SK-N-SH (cell line): ENCODE measurements around the gene TACO1. TPM values are rescaled to one million over a fixed set of nuclear protein-coding genes. Genes with fewer than 3 reads are reported as not detected.
A peak's percentile ranks its signal among the peaks of the same experiment; 100 is the strongest.

Experiments
- CTCF ChIA-PET: fragments of 300-600, 350-600 bp; formaldehyde crosslinking; extraction: SDS; loops from one replicate; lab custom pipeline; 2021; lab: Yijun Ruan, JAX
- POLR2A ChIA-PET: fragments of 350-600 bp; sonication (Branson Sonifier 250); formaldehyde crosslinking; extraction: SDS; loops from one replicate; lab custom pipeline; 2020; ENCODE audit warnings: antibody characterized with exemption, inconsistent platforms; lab: Yijun Ruan, JAX
- DNase-seq: peaks from one replicate; pipeline ENCODE4 v3.0.0; 2012
- H2AFZ ChIP-seq: fragments of 200-600 bp; sonication (generic); 2 replicates; pipeline ENCODE4 v1.8.1; 2016; ENCODE audit warnings: antibody characterized with exemption, mild to moderate bottlenecking, low read depth
- H3F3A ChIP-seq: fragments of 200-600 bp; sonication (generic); replicated peaks from 2 replicates; pipeline ENCODE3; 2016; ENCODE audit warnings: antibody characterized with exemption, mild to moderate bottlenecking; ENCODE audit not compliant: insufficient read depth
- H3K27ac ChIP-seq, 2 experiments: fragments of 200-500 bp in 1 of 2; fragments of 200-600 bp in 1 of 2; sonication (Bioruptor generic) in 1 of 2; sonication (generic), shearing (Covaris generic) in 1 of 2; 2 replicates each; pipeline versions ENCODE4 v1.5.1 to v1.6.1; 2014 to 2016; ENCODE audit warnings: low read depth in 2 of 2, inconsistent platforms in 1 of 2, low read length in 1 of 2, mild to moderate bottlenecking in 1 of 2, mixed read lengths in 1 of 2
- H3K27me3 ChIP-seq: fragments of 200-600 bp; sonication (generic), shearing (Covaris generic); 2 replicates; pipeline ENCODE4 v1.6.1; 2016; ENCODE audit warnings: mixed run types; ENCODE audit not compliant: insufficient read depth
- H3K36me3 ChIP-seq, 2 experiments: fragments of 200-500 bp in 1 of 2; fragments of 200-600 bp in 1 of 2; sonication (Bioruptor generic) in 1 of 2; sonication (generic) in 1 of 2; replicated peaks in 1 of 2; 2 replicates each; pipeline versions ENCODE3 to v1.5.1; 2014 to 2016; ENCODE audit warnings: low read length in 1 of 2, mild to moderate bottlenecking in 1 of 2; ENCODE audit not compliant: insufficient read depth in 2 of 2, control insufficient read depth in 1 of 2
- H3K4me1 ChIP-seq, 2 experiments: fragments of 200-500 bp in 1 of 2; fragments of 200-600 bp in 1 of 2; sonication (Bioruptor generic) in 1 of 2; sonication (generic), shearing (Covaris generic) in 1 of 2; 2 replicates each; pipeline versions ENCODE4 v1.5.1 to v1.6.1; 2014 to 2016; ENCODE audit warnings: low read depth in 1 of 2, low read length in 1 of 2, mixed run types in 1 of 2; ENCODE audit not compliant: insufficient read depth in 2 of 2, control insufficient read depth in 1 of 2
- H3K4me2 ChIP-seq: fragments of 200-600 bp; sonication (generic), shearing (Covaris generic); 2 replicates; pipeline ENCODE4 v1.6.1; 2017; ENCODE audit warnings: mixed run types
- H3K4me3 ChIP-seq, 2 experiments: fragments of 200-500 bp in 1 of 2; fragments of 200-600 bp in 1 of 2; sonication (Bioruptor generic) in 1 of 2; sonication (generic), shearing (Covaris generic) in 1 of 2; 2 replicates each; pipeline versions ENCODE4 v1.5.1 to v1.8.1; 2014 to 2016; ENCODE audit warnings: low read depth in 2 of 2, inconsistent platforms in 1 of 2, low read length in 1 of 2, mild to moderate bottlenecking in 1 of 2, mixed read lengths in 1 of 2, moderate library complexity in 1 of 2
- H3K79me2 ChIP-seq: fragments of 200-600 bp; sonication (generic); 2 replicates; pipeline ENCODE4 v1.8.1; 2017; ENCODE audit warnings: mild to moderate bottlenecking; ENCODE audit not compliant: insufficient read depth
- H3K9ac ChIP-seq: fragments of 200-600 bp; sonication (generic); 2 replicates; pipeline ENCODE4 v1.6.1; 2017; ENCODE audit warnings: mixed run types
- H3K9me2 ChIP-seq: fragments of 200-600 bp; sonication (generic); 2 replicates; pipeline ENCODE4 v1.6.1; 2017; ENCODE audit warnings: mixed run types
- H3K9me3 ChIP-seq: fragments of 200-600 bp; sonication (generic); 2 replicates; pipeline ENCODE4 v1.6.1; 2017; ENCODE audit warnings: mixed run types, mild to moderate bottlenecking, moderate library complexity
- H4K20me1 ChIP-seq: fragments of 200-600 bp; sonication (generic); 2 replicates; pipeline ENCODE4 v1.6.1; 2017; ENCODE audit warnings: mild to moderate bottlenecking, mixed run types; ENCODE audit not compliant: insufficient read depth
- ELF1 ChIP-seq: IDR thresholded peaks from 2 replicates; pipeline ENCODE4 v1.4.0; 2012
- EP300 ChIP-seq, 2 experiments: IDR thresholded peaks; 2 replicates each; pipeline versions ENCODE4 v1.4.0 to v1.6.1; 2012; ENCODE audit warnings: borderline replicate concordance in 1 of 2, low read depth in 1 of 2, low read length in 1 of 2
- EZH2phosphoT487 ChIP-seq: fragments of 200-600 bp; sonication (generic); IDR thresholded peaks from 2 replicates; pipeline ENCODE4 v1.6.1; 2017; ENCODE audit warnings: low read depth, mixed run types, mild to moderate bottlenecking, antibody characterized with exemption, moderate library complexity, borderline replicate concordance
- FOSL2 ChIP-seq: IDR thresholded peaks from 2 replicates; pipeline ENCODE4 v1.4.0; 2012; ENCODE audit warnings: low read depth, mild to moderate bottlenecking, moderate library complexity, borderline replicate concordance
- FOXJ3 ChIP-seq: sonication (generic); formaldehyde crosslinking; IDR thresholded peaks from 2 replicates; pipeline ENCODE4 v1.5.1; 2020; ENCODE audit warnings: mild to moderate bottlenecking, missing genetic modification reagents
- FOXM1 ChIP-seq: IDR thresholded peaks from 2 replicates; pipeline ENCODE4 v1.4.0; 2012; ENCODE audit warnings: low read depth, mild to moderate bottlenecking
- GABPA ChIP-seq: IDR thresholded peaks from 2 replicates; pipeline ENCODE4 v1.4.0; 2012; ENCODE audit warnings: low read depth, mild to moderate bottlenecking
- MAX ChIP-seq: IDR thresholded peaks from 2 replicates; pipeline ENCODE4 v1.4.0; 2012; ENCODE audit warnings: low read depth
- NFIC ChIP-seq: IDR thresholded peaks from 2 replicates; pipeline ENCODE4 v1.4.0; 2012; ENCODE audit warnings: borderline replicate concordance
- RAD21 ChIP-seq: IDR thresholded peaks from 2 replicates; pipeline ENCODE4 v1.6.1; 2012; ENCODE audit warnings: mild to moderate bottlenecking, low read length
- RCOR1 ChIP-seq: fragments of 150-350 bp; IDR thresholded peaks from 2 replicates; pipeline ENCODE4 v1.6.1; 2017; ENCODE audit warnings: antibody characterized with exemption, low read length
- SIN3A ChIP-seq: IDR thresholded peaks from 2 replicates; pipeline ENCODE4 v1.6.1; 2012; ENCODE audit warnings: low read depth, mild to moderate bottlenecking, low read length, moderate library complexity, borderline replicate concordance
- TAF1 ChIP-seq: IDR thresholded peaks from 2 replicates; pipeline ENCODE4 v1.6.1; 2012; ENCODE audit warnings: low read depth, mild to moderate bottlenecking, low read length, moderate library complexity, borderline replicate concordance
- TCF12 ChIP-seq: IDR thresholded peaks from 2 replicates; pipeline ENCODE4 v1.4.0; 2012
- TEAD4 ChIP-seq: IDR thresholded peaks from 2 replicates; pipeline ENCODE4 v1.4.0; 2012; ENCODE audit warnings: mild to moderate bottlenecking, borderline replicate concordance; ENCODE audit not compliant: insufficient read depth
- USF1 ChIP-seq: IDR thresholded peaks from 2 replicates; pipeline ENCODE4 v1.4.0; 2012; ENCODE audit warnings: low read depth, borderline replicate concordance
- YY1 ChIP-seq: IDR thresholded peaks from 2 replicates; pipeline ENCODE4 v1.4.0; 2012; ENCODE audit warnings: low read depth, mild to moderate bottlenecking
- WGBS: methylation state at CpG from one replicate; pipeline ENCODE4 v1.1.6; 2017; ENCODE audit warnings: low lambda C conversion rate; 5-methylcytosine and 5-hydroxymethylcytosine counted together
- polyA plus RNA-seq, 3 experiments: library from polyadenylated mRNA; depleted of rRNA; stranded (reverse); fragments of >200 nt; gene quantifications; 2 replicates each; pipeline ENCODE4 v1.2.3, GENCODE V29; 2012

TACO1 gene
- polyA plus RNA-seq, 1 of the 3 experiments (the other 2 are of a cell fraction): 37.9 TPM

- TF ChIP-seq YY1: no peak
- TF ChIP-seq FOXJ3 (CRISPR knock-in tag): no peak
- no peak for TF ChIP-seq FOSL2
- TF ChIP-seq FOXM1: no peak
- TF ChIP-seq TEAD4: no peak
- no peak for TF ChIP-seq NFIC
- no peak for TF ChIP-seq RAD21
- TF ChIP-seq GABPA: no peak
- no peak for TF ChIP-seq TAF1
- no peak for TF ChIP-seq RCOR1
- TF ChIP-seq MAX: no peak
- TF ChIP-seq USF1: no peak
- TF ChIP-seq SIN3A: no peak
- no peak for TF ChIP-seq ELF1
- no peak for TF ChIP-seq EP300 (IDR thresholded peaks at IDR 0.05; ENCODE audit: borderline replicate concordance in 1 of 2, low read depth in 1 of 2, low read length in 1 of 2)
- no peak for TF ChIP-seq TCF12
- TF ChIP-seq EZH2phosphoT487: no peak
- ChIA-PET POLR2A (interaction anchor here (0.7 to 0.9 kb wide), 2 partner anchors 149 to 193 kb away, joined by 3 read pairs; partner anchors contain the start of genes CCDC47 and DDX42), CTCF (interaction anchor here (1.4 to 29.2 kb wide), 4 partner anchors 13 to 190 kb away, joined by 3 to 827 read pairs (median 62); partner anchors contain the start of gene LIMD2)
- Histone ChIP-seq H3K9ac (0 out of 2 replicates have a peak overlapping the region, but pooled peaks have one; percentile 72), H3K4me2 (peak overlapping the region; percentile 97), H3K27me3 (no peaks in the 10 kb centered on the region), H3K27ac (no peak overlapping the region), H3K79me2 (peaks cover 66% of the 10 kb centered on the region), H4K20me1 (peaks cover 39% of the 10 kb centered on the region), H3K4me3 (no peak overlapping the region; a peak in 1 of 4 replicates), H2AFZ (no peak overlapping the region), H3F3A (no peaks in the 10 kb centered on the region), H3K4me1 (peaks cover 15 to 16% of the 10 kb centered on the region in 2 experiments; a peak in 2 of 4 replicates), H3K9me3 (no peaks in the 10 kb centered on the region), H3K36me3 (peaks cover 0 to 10% of the 10 kb centered on the region in 2 experiments), H3K9me2 (no peaks in the 10 kb centered on the region)
- 95% methylated on average over 1 of the region's 1 CpG for WGBS
- no peak for DNase-seq
Observed at GRCh38 chr17:63624531-63624880, 23.8 kb downstream of the TACO1 start.

DNA sequence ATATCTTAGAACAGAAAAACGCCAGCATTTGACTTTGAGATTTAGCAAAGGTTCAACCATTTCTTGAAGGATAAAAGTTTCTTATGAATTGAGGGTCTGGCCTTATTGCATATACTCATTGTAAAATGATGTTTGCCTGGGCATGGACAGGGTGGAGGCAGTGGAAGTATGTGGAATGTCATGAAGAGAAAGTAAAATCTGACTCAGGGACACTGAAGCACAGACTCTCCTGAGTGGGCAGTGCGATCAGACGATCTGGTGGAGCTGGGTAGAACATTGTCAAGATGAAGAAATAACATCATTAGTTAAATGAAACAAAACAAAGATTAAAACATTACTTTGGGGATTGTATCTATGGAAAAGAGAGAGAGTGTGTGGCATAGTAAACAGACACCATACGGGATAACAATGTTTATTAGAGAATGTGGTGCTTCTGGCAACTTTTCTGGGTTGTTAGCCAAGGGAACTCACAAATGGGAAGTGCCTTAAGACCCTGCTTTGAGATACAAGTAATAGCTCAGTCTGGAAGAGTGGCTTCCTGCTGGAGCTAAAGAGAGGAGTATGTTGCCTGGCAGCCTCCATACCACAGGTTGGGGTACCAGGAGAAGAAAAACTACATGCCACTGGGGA, 26.0 kb downstream of the TACO1 start:
- POLR2A ChIA-PET: interaction anchor here (1.2 kb wide), 1 partner anchor 68 kb away, joined by 3 read pairs; no protein-coding TSS in a partner anchor
- TF ChIP-seq RCOR1 (0 out of 2 replicates have a peak, but pooled peaks have one; percentile 21), EZH2phosphoT487 (no peak)
- peak overlapping the region; percentile 12 to 29; a peak in 3 of 4 replicates for H3K27ac ChIP-seq
- H3K27me3 ChIP-seq: no peaks in the 10 kb centered on the region
- H3K9me3 ChIP-seq: no peaks in the 10 kb centered on the region
- H3K4me3 ChIP-seq: peak overlapping the region in 1 of 2 experiments; percentile 16; a peak in 2 of 4 replicates
- CTCF ChIA-PET: interaction anchor here (0.8 to 29.2 kb wide), 6 partner anchors 9 to 193 kb away, joined by 3 to 827 read pairs (median 3); partner anchors contain the start of gene LIMD2
- H3K9ac ChIP-seq: no peak overlapping the region
- H3K4me1 ChIP-seq: peaks cover 15 to 16% of the 10 kb centered on the region in 2 experiments; a peak in 2 of 4 replicates
- DNase-seq: no peak
- H3F3A ChIP-seq: no peaks in the 10 kb centered on the region
- WGBS: 82% methylated on average over 4 of the region's 4 CpGs
- H3K9me2 ChIP-seq: no peaks in the 10 kb centered on the region
- H4K20me1 ChIP-seq: peaks cover 42% of the 10 kb centered on the region
- peak overlapping the region; percentile 33 for H3K4me2 ChIP-seq
- H3K36me3 ChIP-seq: peaks cover 0 to 10% of the 10 kb centered on the region in 2 experiments
- H2AFZ ChIP-seq: no peak overlapping the region
- peaks cover 86% of the 10 kb centered on the region for H3K79me2 ChIP-seq
